T-cell (primary cell): ENCODE results near the gene OGDH. TPM values are rescaled to one million over a fixed set of nuclear protein-coding genes. Genes with fewer than 3 reads are reported as not detected.

Experiments
- ATAC-seq, 4 experiments: fragments of 200-7000 bp in 3 of 4; fragments of 150-1000 bp in 1 of 4; cut with Tn5 transposase; replicated peaks in 1 of 4; 1 replicate in 3 of 4; 2 replicates in 1 of 4; pipeline ENCODE4 v1.10.0; 2021; ENCODE audit warnings: moderate library complexity in 3 of 4, mild to moderate bottlenecking in 2 of 4, moderate number of reproducible peaks in 1 of 4
- CTCF ChIA-PET, 2 donors: fragments of 300-600 bp; sonication (Branson Sonifier 250); formaldehyde crosslinking; loops; one replicate each; lab custom pipeline; 2022; ENCODE audit warnings: antibody characterized with exemption in 2 of 2; lab: Charles Lee
- POLR2A ChIA-PET, 2 donors: fragments of 300-600 bp; sonication (Branson Sonifier 250); formaldehyde crosslinking; loops; one replicate each; lab custom pipeline; 2022; ENCODE audit warnings: antibody characterized with exemption in 2 of 2; lab: Charles Lee
- DNase-seq, 35 experiments: peaks; one replicate each; pipeline versions ENCODE4 v3.0.0 to v3.0.0-alpha.2; 2013 to 2023
- H3K27ac ChIP-seq: one replicate; pipeline ENCODE4 v1.5.1; 2013; ENCODE audit warnings: low read length
- H3K27me3 ChIP-seq, 2 experiments: replicated peaks in 1 of 2; 1 replicate in 1 of 2; 2 replicates in 1 of 2; pipeline versions ENCODE4 v1.6.1 to v1.7.0; 2013; ENCODE audit warnings: low read length in 1 of 2, mixed read lengths in 1 of 2; ENCODE audit not compliant: control insufficient read depth in 2 of 2, insufficient read depth in 2 of 2; ENCODE audit errors: extremely low read depth in 1 of 2
- H3K36me3 ChIP-seq, 2 donors: 1 replicate in 1 of 2; 2 replicates in 1 of 2; pipeline versions ENCODE4 v1.6.1 to v1.7.0; 2013; ENCODE audit warnings: low read length in 1 of 2; ENCODE audit not compliant: control insufficient read depth in 2 of 2, insufficient read depth in 1 of 2; ENCODE audit errors: extremely low read depth in 1 of 2
- H3K4me1 ChIP-seq, 2 experiments: 1 replicate in 1 of 2; 2 replicates in 1 of 2; pipeline versions ENCODE4 v1.6.1 to v1.7.0; 2013; ENCODE audit warnings: low read length in 2 of 2, mixed read lengths in 1 of 2; ENCODE audit not compliant: insufficient read depth in 2 of 2, control insufficient read depth in 1 of 2; ENCODE audit errors: extremely low read depth in 1 of 2
- H3K4me3 ChIP-seq, 2 donors: 1 replicate in 1 of 2; 2 replicates in 1 of 2; pipeline versions ENCODE4 v1.5.1 to v1.7.0; 2013; ENCODE audit warnings: mild to moderate bottlenecking in 2 of 2, low read length in 1 of 2, moderate library complexity in 1 of 2; ENCODE audit not compliant: control insufficient read depth in 1 of 2; ENCODE audit errors: extremely low read depth in 1 of 2
- H3K9me3 ChIP-seq: 2 replicates; pipeline ENCODE4 v1.7.0; 2013
- H3K27ac Mint-ChIP-seq, 2 donors: one replicate each; pipeline ENCODE4 v1.8.0; 2020 to 2021; ENCODE audit warnings: mild to moderate bottlenecking in 2 of 2, mixed read lengths in 2 of 2
- H3K27me3 Mint-ChIP-seq, 2 donors: one replicate each; pipeline ENCODE4 v1.8.0; 2021 to 2022; ENCODE audit warnings: mixed read lengths in 2 of 2
- H3K36me3 Mint-ChIP-seq: one replicate; pipeline ENCODE4 v1.8.0; 2021; ENCODE audit warnings: mixed read lengths
- H3K4me1 Mint-ChIP-seq, 3 donors: one replicate each; pipeline ENCODE4 v1.8.0; 2020 to 2022; ENCODE audit warnings: mixed read lengths in 3 of 3, mild to moderate bottlenecking in 1 of 3
- H3K4me3 Mint-ChIP-seq, 3 donors: one replicate each; pipeline ENCODE4 v1.8.0; 2020 to 2022; ENCODE audit warnings: mild to moderate bottlenecking in 3 of 3, mixed read lengths in 3 of 3, moderate library complexity in 3 of 3
- H3K9me3 Mint-ChIP-seq, 3 donors: one replicate each; pipeline ENCODE4 v1.8.0; 2020 to 2022; ENCODE audit warnings: mixed read lengths in 3 of 3
- WGBS: methylation state at CpG from one replicate; pipeline ENCODE4 v1.1.5; 2013; ENCODE audit warnings: missing lambda C conversion rate; ENCODE audit not compliant: insufficient coverage; 5-methylcytosine and 5-hydroxymethylcytosine counted together
- total RNA-seq, 35 experiments: library from RNA in 6 of 35; stranded (reverse) in 6 of 35; fragments of 120-200 nt in 1 of 35; gene quantifications; one replicate each; pipeline versions ENCODE4 v1.2.1 to v1.2.4 and lab custom pipeline; 2013 to 2026

The OGDH gene
- total RNA-seq, 5 donors from 2014 or later (not counting 1 experiment from before 2014, with no cell fraction given) = 58.9 to 113 (median 108) TPM

GRCh38 chr7:44563171-44563679, 43.2 kb upstream of the OGDH start:
- Histone ChIP-seq H3K9me3 (no peaks in the 10 kb centered on the region), H3K4me3 (no peak overlapping the region), H3K4me1 (peaks cover 0 to 9% of the 10 kb centered on the region in 2 experiments), H3K27ac (no peak overlapping the region), H3K36me3 (peaks cover 7 to 42% of the 10 kb centered on the region in 2 donors), H3K27me3 (no peaks in the 10 kb centered on the region)
- H3K27ac Mint-ChIP-seq = peak overlapping the region; percentile 27 to 58
- H3K4me1 Mint-ChIP-seq = peaks cover 8 to 20% (median 9%) of the 10 kb centered on the region in 3 donors
- H3K27me3 Mint-ChIP-seq = no peaks in the 10 kb centered on the region
- WGBS = 87% methylated on average over 3 of the region's 3 CpGs
- H3K4me3 Mint-ChIP-seq = no peak overlapping the region
- DNase-seq = no peak
- H3K36me3 Mint-ChIP-seq = peaks cover 19% of the 10 kb centered on the region
- no peaks in the 10 kb centered on the region for H3K9me3 Mint-ChIP-seq
- ChIA-PET POLR2A (no interaction called here), CTCF (no interaction called here)
- no peak for ATAC-seq

GRCh38 chr7:44564606-44565005, 41.8 kb upstream of the OGDH start:
- Histone ChIP-seq H3K4me1 (peaks cover 0 to 9% of the 10 kb centered on the region in 2 experiments), H3K9me3 (no peaks in the 10 kb centered on the region), H3K36me3 (peaks cover 15 to 56% of the 10 kb centered on the region in 2 donors), H3K27ac (no peak overlapping the region), H3K27me3 (no peaks in the 10 kb centered on the region), H3K4me3 (no peak overlapping the region)
- ChIA-PET CTCF (interaction anchor here (0.5 to 2.6 kb wide), 15 partner anchors 8 to 547 kb away, joined by 3 to 12 read pairs (median 3); partner anchors contain the start of genes DDX56 (in 1 of the 2), NUDCD3 (in 1 of the 2) and TBRG4 (in 1 of the 2)), POLR2A (interaction anchor here in 1 of 2 donors (1.7 kb wide), 1 partner anchor 10 kb away, joined by 6 read pairs; the partner anchor contains the start of gene DDX56)
- Mint-ChIP-seq H3K4me3 (no peak overlapping the region), H3K27me3 (no peaks in the 10 kb centered on the region), H3K4me1 (peaks cover 8 to 20% (median 9%) of the 10 kb centered on the region in 3 donors), H3K9me3 (no peaks in the 10 kb centered on the region), H3K27ac (no peak overlapping the region), H3K36me3 (peaks cover 30% of the 10 kb centered on the region)
- WGBS = 100% methylated on average over 1 of the region's 2 CpGs
- no peak for DNase-seq
- ATAC-seq = no peak

- Histone ChIP-seq H3K36me3 (peaks cover 15 to 62% of the 10 kb centered on the region in 2 donors), H3K4me3 (no peak overlapping the region), H3K9me3 (no peaks in the 10 kb centered on the region), H3K27ac (no peak overlapping the region), H3K27me3 (no peaks in the 10 kb centered on the region), H3K4me1 (peaks cover 0 to 9% of the 10 kb centered on the region in 2 experiments)
- Mint-ChIP-seq H3K4me1 (peaks cover 8 to 20% (median 9%) of the 10 kb centered on the region in 3 donors), H3K36me3 (peaks cover 35% of the 10 kb centered on the region), H3K4me3 (no peak overlapping the region), H3K27ac (peak overlapping the region; percentile 25 to 61), H3K27me3 (no peaks in the 10 kb centered on the region), H3K9me3 (no peaks in the 10 kb centered on the region)
- DNase-seq (peak in 33 of 35 experiments; percentile 12 to 75 (median 51)), ATAC-seq (peak; percentile 83 to 85 (median 84))
- 69% methylated on average over 13 of the region's 13 CpGs for WGBS
- POLR2A ChIA-PET = interaction anchor here in 1 of 2 donors (0.5 to 1.7 kb wide), 3 partner anchors 9 to 520 kb away, joined by 5 to 7 read pairs (median 6); partner anchors contain the start of gene DDX56
- CTCF ChIA-PET = interaction anchor here (0.5 to 2.6 kb wide), 19 partner anchors 8 to 547 kb away, joined by 3 to 12 read pairs (median 4); partner anchors contain the start of genes DDX56 (in 1 of the 2), NUDCD3 (in 1 of the 2) and TBRG4 (in 1 of the 2)
Observed at GRCh38 chr7:44565097-44565794, 41.2 kb upstream of the OGDH start.

GRCh38 chr7:44565795-44566559, 40.5 kb upstream of the OGDH start:
- ATAC-seq = peak; percentile 31 to 54 (median 41)
- no peak for DNase-seq
- Mint-ChIP-seq H3K27me3 (no peaks in the 10 kb centered on the region), H3K27ac (peak overlapping the region; percentile 25 to 61), H3K9me3 (no peaks in the 10 kb centered on the region), H3K36me3 (peaks cover 38% of the 10 kb centered on the region), H3K4me3 (no peak overlapping the region), H3K4me1 (peaks cover 8 to 20% (median 12%) of the 10 kb centered on the region in 3 donors)
- Histone ChIP-seq H3K27me3 (no peaks in the 10 kb centered on the region), H3K4me3 (no peak overlapping the region), H3K4me1 (peaks cover 0 to 9% of the 10 kb centered on the region in 2 experiments), H3K9me3 (no peaks in the 10 kb centered on the region), H3K36me3 (peaks cover 21 to 69% of the 10 kb centered on the region in 2 donors), H3K27ac (no peak overlapping the region)
- ChIA-PET POLR2A (interaction anchor here (0.5 to 0.6 kb wide), 2 partner anchors 300 to 521 kb away, joined by 3 to 5 read pairs; no protein-coding TSS in a partner anchor), CTCF (interaction anchor here (0.5 to 2.6 kb wide), 14 partner anchors 8 to 667 kb away, joined by 3 to 12 read pairs (median 5); partner anchors contain the start of genes DDX56 (in 1 of the 2) and NUDCD3 (in 1 of the 2))
- WGBS = 88% methylated on average over 8 of the region's 16 CpGs

GRCh38 chr7:44566680-44567079, 39.7 kb upstream of the OGDH start:
- Histone ChIP-seq H3K4me3 (no peak overlapping the region), H3K27ac (no peak overlapping the region), H3K9me3 (no peaks in the 10 kb centered on the region), H3K27me3 (no peaks in the 10 kb centered on the region), H3K4me1 (peaks cover 0 to 9% of the 10 kb centered on the region in 2 experiments), H3K36me3 (peaks cover 24 to 76% of the 10 kb centered on the region in 2 donors)
- no peak for DNase-seq
- H3K4me1 Mint-ChIP-seq = peaks cover 12 to 20% (median 13%) of the 10 kb centered on the region in 3 donors
- no peak overlapping the region for H3K27ac Mint-ChIP-seq
- POLR2A ChIA-PET = no interaction called here
- no peaks in the 10 kb centered on the region for H3K27me3 Mint-ChIP-seq
- H3K4me3 Mint-ChIP-seq = no peak overlapping the region
- CTCF ChIA-PET = interaction anchor here (0.6 kb wide), 3 partner anchors 51 to 667 kb away, joined by 3 to 5 read pairs (median 3); no protein-coding TSS in a partner anchor
- peaks cover 45% of the 10 kb centered on the region for H3K36me3 Mint-ChIP-seq
- no peaks in the 10 kb centered on the region for H3K9me3 Mint-ChIP-seq
- 93% methylated on average over 5 of the region's 5 CpGs for WGBS
- ATAC-seq = no peak
